ENCODE data around the gene EZH1.
"Not testable (repeated sequence)": the region's sequence is repeated elsewhere in the genome, so short reads cannot be mapped to it uniquely, and the experiment has no call there.

Gene EZH1

DNA sequence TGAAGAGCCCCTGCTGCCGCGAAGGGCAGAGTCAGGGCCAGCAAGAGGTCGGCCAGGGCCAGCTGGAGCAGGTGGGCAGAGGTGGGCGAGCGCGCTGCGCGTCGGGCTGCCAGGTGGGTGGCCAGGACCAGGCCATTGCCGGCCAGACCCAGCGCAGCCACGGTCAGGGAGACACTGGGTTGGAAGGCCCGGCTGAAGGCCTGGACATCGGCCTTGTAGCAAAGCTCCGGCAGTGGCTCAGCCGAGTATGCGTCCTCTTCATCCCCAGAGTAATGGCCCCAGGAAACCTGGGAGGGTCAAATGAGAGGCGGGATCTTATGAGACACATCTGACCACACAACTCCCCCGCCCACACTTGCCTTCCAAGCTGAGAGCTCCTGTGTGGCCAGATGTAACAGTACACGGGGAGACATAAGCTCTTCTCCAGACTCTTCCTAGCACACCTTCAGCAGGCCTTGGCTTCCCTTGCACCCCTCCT, 64.5 kb downstream of the EZH1 start:
- DNase-seq, result no peak

DNA sequence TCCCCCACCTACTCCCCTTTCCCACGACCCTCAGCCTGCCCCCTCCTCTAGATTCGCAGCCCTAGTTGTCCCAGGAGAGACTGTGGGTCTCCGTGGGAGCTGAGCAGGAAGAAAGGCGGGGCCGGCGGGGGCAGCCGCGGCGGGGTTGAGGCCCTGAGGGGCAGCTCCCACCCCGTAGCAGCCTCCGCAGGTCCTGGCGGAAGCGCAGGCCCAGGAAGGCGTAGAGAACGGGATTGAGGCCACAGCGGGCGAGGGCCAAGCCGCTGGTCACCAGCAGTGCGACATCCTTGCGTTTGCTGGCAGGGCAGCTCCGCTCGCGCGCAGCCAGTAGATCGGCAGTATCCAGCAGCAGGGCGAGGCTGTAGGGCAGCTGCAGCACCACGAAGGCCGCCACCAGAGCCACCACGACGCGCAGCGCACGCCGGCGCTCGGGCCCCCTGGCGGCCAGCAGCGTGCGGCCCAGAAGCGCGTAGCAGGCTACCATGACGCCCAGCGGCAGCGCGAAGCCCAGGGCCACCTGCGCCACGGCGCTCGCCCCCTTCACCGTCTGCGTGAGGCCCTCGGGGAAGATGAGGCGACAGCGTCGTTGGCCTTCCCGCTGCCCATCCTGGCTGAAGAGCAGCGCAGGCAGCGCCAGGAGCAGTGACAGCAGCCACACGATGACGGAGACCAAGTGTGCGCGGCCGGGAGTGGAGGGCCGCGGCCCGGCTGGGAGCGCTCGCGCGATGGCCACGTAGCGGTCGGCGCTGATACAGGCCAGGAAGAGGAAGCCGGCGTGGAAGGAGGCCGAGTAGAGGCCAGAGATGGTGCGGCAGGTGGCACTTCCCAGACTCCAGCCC, 65.1 kb downstream of the EZH1 start:
- DNase-seq, result peak; percentile 74

DNA sequence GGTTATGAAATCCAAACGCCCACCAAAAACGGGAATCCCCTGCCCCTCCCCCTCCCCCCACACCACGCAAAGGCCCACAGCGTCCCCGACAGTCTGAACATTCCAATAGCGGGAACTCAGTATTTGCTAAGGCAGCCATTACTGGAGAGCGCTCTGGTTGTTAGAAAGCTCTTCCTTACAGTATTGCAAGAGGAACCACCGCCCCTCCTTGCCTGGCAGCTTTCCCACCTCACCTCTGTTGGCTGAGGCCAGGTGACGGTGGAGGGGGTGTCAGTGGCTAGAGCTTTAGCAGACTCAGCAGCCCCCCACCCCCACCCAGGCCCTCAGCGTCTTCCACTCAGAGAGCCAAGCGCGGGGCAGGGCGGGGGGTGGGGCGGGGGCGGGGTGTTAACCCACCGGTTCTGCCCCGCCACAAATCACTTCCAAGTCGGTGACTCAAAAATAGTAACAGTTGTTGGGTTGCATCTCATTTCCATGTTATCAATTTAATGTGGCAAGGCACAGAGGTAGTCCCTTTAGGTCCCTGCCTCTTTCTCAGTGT, 65.8 kb downstream of the EZH1 start:
- peak; percentile 25 for DNase-seq

DNA sequence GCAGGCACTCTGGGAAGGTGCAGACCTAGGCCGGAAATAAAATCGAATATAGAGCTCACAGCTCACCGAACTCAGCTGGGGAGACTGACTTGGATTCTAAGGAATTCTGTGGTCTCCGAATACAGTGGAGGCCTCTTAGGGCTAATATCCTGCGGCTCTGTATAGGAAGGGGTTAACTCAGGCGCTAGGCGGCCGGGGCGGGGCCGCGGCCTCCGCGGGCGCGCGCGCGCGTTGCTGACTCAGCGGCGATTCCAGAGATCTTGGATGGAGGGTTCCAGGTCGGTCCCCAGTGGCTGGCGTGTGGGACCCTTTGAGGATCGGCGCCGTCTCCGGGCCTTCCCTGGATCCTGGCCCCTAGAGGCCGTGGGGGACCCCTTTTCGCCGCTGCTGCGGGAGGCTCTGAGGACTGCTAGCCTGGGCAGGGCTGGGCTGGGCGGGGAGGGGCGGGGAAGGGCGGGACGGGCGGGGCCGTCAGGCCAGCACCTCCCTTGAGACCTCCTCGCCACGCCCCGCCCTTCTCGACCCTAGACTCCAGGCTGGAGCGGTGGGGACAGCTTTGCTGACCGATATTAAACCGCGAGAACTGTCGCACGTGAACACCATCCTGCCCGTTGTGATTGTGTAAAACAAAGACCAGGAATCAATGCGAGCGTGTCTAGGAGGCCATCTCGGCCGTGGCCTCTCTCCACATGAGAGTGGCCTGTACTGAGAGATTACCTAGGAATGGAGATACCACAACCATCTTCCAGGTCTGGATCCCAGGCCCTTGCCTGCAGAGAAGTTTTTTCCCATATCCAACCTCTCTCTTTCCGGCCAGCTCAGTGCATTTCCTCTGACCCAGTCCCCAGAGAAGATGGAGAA, 66.7 kb downstream of the EZH1 start:
- peak; percentile 68 for DNase-seq

DNA sequence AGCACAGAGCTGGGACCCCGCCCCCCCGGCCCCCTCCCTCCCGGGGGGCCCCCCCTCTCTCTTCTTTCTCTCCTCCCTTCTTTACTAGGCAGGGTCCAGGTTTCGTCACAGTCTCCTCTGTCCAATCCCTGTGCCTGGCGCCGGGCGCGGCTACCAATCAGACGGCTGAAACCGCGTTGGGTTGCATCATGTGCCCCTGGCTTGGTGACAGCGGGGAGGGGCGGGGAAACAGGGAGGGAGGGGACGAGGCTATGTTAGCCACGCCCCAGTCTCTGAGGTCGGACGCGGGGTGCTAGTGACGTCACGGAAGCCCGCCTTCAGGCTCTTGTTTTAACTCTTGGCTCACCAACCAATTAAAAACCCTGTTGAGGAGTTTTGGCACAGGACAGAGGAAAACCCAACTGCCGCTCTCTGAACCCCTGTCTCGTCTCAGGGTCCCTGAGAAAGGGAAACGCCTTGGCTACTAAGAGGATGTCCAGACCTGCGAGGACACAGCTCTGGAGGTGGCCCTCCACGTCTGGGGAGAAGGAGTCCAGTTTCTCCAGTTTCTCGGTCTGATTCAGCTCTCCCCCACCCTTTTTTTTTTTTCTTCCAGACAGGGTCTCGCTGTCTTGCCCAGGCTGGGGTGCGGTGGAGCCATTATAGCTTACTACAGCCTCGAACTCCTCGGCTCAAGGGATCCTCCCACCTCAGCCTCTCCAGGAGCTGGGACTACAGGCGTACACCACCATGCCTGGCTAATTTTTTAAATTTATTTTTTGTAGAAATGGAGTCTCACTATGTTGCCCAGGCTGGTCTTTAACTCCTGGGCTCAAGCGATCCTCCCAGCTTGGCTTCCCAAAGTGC, 67.6 kb downstream of the EZH1 start:
- DNase-seq, result peak; percentile 100

DNA sequence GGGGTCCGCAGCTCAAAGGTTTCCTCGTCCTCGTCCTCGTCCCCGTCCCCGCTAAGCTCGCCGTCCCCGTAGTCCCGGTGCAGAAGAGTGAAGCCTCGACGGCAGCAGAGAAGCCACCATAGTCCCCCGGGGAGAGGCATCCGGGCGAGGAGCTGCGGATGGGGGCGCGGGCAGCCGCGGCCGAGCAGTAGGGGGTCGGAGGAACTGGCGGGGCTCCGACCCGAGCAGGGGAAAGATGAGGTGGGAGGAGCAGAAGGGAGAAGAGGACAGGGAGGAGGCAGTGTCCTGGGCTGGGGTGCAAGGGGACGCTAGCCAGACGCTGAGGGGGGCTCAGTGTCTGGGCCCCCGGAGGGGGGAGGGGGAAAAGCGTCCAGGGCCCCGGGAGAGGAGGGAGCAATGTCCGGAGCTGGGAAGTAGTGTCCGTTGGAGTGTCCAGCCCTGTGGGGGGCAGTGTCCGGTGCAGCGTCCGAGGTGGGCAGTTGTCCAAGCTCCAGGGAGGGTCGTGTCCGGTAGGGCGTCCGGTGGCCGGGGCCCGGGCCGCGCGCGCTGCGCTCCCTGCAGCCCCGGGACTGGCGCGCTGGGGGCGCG, 68.3 kb downstream of the EZH1 start, which contains the start of gene PLEKHH3:
Gene PLEKHH3 (minus strand): TSS at position 571 of the 588 bp plus-strand sequence. CDS start 431 bp downstream, at position 140.
- no peak for DNase-seq

DNA sequence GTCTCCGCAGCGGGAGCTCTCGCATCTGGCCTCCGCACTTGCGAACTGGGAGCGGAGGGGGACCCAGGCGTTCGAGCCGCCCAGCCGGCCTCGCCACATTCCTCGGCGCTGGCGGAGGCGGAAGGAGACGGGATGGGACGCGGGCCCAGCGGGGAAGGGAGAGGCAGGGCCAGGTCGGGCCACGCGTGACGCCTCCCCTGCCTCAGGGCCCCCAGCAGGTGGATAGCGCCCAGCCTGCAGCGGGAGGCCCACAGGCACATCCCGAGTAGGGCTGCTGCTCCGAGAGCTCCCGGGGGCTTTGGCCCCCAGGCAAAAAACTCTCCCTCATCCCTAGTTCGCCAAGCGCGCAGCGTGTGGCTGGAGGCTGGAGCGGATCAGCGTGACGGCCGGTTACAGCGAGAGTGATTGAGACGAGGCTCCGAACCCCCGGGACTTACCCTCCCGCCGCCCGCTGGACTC, 68.8 kb downstream of the EZH1 start:
- no peak for DNase-seq

DNA sequence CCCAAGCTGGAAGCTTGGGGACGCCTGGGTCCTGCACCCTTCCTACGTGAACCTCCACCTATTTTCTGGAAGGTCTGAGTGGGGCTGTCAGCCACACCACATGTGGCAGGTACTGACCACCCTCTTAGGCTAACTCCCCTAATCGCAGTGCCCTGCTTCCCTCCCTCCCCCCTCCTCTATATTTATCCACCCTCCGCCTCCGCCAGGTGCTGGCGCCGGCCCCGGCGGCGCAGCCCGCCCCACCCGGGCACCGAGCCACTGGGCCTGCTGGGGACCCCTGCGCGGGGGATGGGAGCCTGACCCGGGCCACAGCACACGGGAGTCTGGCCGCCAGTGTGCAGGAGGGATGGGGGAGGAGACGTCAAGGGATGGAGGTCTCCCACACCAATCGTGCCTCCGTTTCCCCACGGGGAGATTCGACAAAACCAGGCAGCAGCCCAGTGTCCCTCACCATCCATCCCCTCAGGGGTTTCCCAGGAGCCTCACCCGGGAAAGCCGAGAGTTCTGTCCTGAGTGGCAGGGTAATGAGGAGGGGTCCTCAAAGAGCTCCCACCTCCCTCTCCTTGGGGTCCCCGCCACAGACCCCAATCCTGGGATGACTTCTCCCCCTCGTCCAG, 69.4 kb downstream of the EZH1 start:
- DNase-seq, result no peak

DNA sequence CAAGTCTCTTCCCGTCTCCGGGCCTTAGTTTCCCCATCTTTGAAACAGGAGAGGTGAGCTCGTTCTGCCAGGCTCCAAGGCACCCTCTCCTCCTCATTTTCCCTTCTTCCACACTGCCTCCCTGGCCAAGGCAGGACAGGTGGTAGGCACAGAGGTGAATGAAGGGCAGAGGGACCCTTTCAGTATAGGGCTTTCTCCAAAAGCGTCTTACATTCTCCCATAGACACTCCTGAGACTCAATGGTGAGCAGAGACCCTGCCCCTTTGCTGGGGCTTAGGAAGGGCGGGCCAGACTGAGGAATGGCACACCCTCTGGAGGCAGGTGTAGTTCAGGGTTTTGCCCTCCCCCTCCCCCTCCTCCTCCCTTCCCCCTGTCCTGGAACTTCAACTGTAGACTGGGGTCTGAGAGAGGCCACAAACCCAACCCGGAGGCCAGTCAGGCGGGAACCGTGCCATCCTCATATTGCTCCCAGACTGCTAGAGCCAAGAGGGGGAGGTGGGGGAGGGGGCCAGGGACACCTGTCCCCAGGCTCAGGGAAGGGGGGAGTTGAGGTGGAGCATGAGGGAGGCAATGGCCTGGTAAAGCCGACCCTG, 70.0 kb downstream of the EZH1 start:
- no peak for DNase-seq

DNA sequence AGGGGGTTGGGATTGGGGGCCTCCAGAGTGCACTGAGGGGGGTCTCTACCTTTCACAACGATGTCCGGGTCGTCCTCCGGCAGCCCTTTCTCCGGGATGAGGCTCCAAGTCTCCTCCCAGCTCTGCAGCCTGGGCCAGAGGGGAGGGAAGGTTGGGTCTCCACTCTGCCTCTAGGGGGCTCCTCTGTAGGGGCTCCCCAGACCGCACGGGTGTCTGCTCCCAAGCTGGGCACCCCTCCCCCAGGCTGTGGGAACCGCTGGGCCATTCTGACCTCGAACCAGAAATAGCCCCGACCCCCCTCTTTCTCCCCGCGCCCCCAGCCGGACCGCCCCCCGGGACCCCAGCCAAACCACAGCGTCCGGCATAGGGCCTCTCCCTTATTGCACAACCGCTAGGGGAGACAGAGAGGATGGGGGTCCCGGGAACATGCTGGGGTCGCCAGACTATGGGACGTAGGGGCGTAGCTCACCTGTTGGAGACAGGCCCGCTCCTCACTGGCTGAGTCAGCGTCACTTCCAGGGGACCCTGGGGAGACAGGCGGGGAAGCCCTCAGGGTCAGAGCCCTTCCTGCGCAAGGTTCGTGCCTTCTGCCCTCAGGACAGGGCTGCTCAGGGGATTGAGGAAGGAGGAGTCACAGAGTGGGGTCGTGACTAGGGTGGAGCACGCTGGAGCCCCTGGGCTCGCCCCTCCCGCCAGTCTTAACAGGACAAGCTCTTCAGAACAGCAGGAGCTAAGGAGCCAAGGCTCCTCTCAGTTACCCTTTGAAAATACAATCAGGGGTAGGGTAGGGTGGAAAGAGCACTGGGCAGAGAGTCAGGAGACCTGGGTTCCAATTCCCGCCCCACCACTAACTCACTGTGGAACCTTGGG, 70.7 kb downstream of the EZH1 start:
- DNase-seq, result no peak

DNA sequence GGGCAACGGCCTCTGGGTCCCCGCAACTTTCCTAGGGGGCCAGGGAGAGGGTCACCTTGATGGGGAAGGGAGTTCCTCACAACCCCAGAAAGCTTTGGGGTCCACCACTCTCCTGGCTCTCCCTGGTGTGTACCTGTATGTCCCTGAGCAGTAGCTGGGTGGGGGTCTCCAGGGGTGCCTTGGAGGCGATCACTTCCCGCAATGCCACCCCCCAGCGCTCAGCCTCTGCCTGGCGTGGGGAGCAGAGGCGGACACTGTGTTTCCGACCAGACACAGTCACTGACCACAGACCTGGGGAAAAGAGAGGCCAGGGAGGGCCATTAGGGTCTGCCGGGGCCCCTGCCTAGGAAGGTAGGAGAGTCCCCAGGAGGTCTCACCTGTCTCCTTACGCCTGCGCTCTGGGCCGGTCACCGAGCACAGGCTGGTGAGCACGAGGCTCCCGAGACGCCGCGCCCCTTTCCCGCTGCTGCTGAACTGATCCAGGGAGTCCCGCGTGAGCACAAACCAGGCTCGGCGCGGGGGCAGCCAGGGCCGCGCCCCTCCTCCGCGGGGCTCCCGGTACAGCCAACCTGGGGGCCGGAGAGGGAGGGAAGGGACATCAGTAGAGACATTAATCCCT, 71.5 kb downstream of the EZH1 start:
- DNase-seq, result no peak

DNA sequence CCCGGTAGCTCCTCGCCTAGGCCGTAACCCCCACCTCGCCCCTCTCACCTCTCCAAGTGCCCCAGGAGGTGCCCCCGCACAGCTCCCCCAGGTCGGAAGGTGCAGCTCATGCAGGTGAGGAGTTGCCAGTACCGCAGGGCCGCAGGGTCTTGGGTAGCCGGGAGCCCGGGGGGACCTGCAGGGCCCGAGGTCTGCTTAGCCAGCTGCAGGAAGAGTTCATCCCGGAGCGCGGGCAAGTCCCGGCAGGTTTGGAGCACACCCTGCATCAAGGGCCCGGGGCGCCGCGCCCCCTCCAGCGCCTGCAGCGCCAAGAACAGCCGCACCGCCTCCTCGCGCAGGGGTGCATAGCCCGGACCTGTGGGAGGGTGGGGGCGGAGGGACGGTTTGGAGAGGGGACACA, 72.8 kb downstream of the EZH1 start:
- no peak for DNase-seq

DNA sequence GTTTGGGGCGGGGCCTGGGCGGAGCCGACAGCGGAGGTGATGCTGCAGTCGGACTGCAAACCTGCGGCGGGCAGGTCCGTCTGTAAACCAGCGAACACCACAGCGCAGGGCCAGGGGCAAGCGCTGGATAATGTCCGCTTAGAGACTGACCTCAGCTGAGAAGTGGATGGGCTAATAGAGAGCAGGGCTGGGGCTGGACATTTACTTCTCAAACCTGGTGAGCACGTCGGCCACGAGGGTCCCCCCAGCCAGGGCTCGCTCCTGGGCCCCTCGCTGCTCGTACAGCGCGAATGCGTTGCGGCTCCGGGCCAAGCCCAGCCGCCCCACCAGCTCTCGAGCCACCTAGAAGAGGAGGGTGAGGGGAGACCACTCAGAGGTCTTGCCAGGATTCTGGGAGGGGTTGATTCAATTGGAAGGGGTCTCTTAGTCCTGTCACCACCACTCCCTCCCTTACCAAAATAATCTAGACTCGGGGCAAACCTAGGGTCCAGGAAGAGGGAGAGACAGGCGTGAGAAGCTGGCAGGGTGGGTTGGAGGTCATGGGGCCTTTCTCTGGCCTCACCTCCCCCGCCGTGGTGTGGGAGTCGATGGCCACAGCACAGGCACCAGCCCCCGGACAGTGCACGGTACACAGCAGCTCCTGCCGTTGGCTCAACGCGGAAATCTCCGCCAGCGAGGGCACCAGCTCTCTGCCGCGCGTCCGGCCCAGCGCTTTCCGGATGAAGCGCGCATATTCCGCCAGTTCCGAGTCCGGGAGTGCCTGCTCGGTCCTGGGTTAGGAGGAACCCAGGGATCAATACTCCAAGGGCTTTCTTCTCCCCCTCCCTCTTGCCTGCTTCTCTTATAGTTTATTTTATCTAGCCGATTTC, 73.8 kb downstream of the EZH1 start:
- no peak for DNase-seq

DNA sequence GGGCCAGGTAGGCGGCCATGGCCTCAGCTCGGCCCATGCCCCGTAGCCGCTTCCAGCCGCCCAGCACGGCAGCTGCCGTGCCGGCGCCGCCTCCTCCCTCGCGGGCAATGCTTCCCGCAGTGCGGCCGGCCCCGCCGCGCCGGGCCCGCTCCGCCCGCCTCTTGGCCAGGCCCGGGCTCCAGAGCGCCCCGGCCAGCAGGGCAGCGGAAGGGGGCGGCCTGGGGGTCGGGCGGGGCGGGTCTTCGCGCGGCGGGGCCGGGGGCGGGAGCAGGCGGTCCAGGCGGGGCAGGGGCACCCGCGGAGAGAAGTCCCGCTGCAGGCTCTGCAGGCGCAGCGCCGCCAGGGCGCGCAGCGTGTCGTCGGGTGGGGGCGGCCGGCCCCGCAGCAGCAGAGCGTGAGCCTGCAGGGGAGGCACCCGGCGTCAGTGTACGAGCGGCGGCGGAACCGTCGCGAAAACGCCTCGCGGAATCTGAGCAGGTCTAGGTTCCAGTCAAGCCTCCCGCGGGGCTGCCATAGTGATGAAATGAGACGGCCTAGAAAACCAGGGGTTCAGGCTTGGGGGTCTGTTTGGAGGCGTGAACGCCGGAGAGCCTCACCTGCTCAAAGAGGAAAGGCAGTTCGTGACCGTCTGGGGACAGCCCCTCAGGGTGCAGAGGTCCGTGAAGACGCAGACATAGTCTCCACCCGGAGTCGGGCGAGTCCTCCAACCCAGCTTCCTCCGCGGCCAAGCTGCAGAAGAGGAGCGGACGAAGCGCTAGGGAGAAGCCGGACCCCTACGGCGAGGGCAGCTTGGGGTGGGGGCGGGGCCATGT, 74.7 kb downstream of the EZH1 start:
- DNase-seq, result peak; percentile 36

DNA sequence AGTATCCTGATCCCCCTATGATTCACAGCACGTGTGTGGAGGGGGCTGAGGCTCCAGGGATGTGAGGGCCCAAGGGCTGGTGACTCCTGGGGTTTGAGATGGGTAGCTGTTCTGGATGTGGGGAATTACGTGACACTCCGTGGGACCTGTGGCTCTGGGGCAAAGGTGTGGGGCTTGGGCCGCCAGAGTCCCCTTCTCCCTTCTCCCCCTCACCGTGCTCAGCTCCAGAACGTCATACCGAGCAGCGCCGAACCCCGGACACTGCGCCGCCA, 75.2 kb downstream of the EZH1 start:
- DNase-seq, result no peak

DNA sequence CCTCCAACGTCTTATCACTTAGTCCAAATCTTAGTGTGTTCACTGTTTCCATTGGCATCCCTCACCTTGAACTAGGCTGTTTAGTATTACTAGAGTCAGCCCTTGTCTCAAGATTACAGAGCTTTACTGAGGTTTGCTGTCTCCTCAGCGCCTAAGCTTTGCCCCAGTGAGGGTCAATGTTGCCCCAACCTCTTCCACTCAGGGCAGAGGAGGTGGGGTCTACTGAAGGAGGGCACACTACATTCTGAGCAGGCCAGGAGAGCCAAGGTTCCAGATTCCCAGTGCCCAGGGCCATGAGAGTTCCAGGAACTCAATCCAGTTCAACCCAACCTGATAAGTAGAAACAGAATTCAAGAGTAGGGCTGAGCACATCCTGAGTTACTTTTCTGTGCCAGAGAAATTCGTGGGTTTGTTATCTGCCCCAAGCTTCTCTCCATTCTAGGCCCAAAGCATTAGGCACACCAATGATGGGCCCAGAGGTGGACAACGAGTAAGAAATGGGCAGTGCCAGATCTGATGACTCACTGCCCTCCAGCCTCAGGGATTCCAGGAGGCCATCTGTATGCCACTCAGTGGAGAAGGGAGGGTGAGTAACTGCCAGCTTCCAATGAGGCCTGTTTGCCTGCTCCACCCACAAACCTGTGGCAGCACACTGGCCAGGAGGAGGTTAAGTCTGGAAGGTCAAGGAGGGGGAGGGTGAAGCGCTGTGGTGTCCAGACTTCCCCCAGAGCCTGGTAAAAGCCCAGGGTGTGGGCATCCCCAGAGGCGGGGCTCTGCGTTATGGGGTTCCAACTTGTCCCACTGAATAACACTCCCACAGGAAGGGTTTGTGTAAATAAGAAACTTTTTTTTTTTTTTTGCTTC, 77.5 kb downstream of the EZH1 start:
- no peak for DNase-seq

DNA sequence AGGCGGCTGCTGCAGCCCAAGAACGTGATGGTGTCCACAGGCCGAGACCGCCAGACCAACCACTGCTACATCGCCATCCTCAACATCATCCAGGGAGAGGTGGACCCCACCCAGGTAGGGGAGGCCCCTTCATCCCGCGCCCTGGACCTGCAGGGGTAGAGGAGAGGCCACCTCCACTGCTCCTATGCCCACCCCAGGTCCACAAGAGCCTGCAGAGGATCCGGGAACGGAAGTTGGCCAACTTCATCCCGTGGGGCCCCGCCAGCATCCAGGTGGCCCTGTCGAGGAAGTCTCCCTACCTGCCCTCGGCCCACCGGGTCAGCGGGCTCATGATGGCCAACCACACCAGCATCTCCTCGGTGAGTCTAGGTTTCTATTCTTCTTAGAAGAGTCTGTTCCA, 78.7 kb downstream of the EZH1 start:
- DNase-seq, result not testable (repeated sequence)

Measured in stimulated activated CD4-positive, alpha-beta T cell treated with anti-CD3 and anti-CD28 coated beads, Interleukin-1b, Interleukin-23, amount 100 ng/mL, for 48 hours (primary cell).